ENCODE measurements around the gene E2F3. TPM values are rescaled to one million over a fixed set of nuclear protein-coding genes. Genes with fewer than 3 reads are reported as not detected.

Gene E2F3
- total RNA-seq, 2 donors from 2014 or later: 38.2 TPM

DNA sequence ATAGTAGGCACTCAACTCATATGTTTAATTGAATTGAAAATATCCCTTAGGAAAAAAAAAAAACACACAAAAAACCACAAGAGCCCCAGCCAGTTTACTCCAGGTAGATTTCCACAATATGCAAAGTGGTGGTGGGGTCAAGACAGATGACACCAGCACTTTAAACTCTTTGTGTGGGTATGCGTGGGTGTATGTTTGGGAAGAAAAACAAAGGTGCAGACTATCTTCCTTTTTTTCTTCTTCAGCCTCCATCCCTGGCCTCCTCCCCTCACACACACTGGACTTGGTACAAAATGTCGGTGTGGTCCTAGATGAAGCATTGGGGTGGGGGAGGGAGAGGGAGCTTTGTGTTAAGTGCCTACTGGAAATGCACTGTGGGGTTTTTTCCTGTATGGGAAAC lies 90.4 kb downstream of the E2F3 start:
- H3K9me3 Mint-ChIP-seq: no peaks in the 10 kb centered on the region
- Histone ChIP-seq H3K4me3 (ENCODE audit: low read length) (no peak overlapping the region), H3K9ac (ENCODE audit: extremely low read depth, low read length, poor library complexity, severe bottlenecking) (no peak overlapping the region), H3K27ac (ENCODE audit: low read depth, low read length) (no peak overlapping the region), H3K9me3 (ENCODE audit: control insufficient read depth, low read length) (no peaks in the 10 kb centered on the region), H3K4me1 (ENCODE audit: control insufficient read depth, insufficient read depth, low read length) (no peaks in the 10 kb centered on the region), H3K36me3 (ENCODE audit: control insufficient read depth, insufficient read depth, low read length) (peaks cover 62% of the 10 kb centered on the region), H3K27me3 (ENCODE audit: control insufficient read depth, insufficient read depth, low read length, poor library complexity, severe bottlenecking) (no peaks in the 10 kb centered on the region)
- no peak for DNase-seq
- H3K4me3 Mint-ChIP-seq: no peak overlapping the region
- TF ChIP-seq, protein P1, sequence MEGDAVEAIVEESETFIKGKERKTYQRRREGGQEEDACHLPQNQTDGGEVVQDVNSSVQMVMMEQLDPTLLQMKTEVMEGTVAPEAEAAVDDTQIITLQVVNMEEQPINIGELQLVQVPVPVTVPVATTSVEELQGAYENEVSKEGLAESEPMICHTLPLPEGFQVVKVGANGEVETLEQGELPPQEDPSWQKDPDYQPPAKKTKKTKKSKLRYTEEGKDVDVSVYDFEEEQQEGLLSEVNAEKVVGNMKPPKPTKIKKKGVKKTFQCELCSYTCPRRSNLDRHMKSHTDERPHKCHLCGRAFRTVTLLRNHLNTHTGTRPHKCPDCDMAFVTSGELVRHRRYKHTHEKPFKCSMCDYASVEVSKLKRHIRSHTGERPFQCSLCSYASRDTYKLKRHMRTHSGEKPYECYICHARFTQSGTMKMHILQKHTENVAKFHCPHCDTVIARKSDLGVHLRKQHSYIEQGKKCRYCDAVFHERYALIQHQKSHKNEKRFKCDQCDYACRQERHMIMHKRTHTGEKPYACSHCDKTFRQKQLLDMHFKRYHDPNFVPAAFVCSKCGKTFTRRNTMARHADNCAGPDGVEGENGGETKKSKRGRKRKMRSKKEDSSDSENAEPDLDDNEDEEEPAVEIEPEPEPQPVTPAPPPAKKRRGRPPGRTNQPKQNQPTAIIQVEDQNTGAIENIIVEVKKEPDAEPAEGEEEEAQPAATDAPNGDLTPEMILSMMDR (conservative IDR thresholded peaks at IDR 0.05): no peak
- H3K36me3 Mint-ChIP-seq (ENCODE audit: low read depth): peaks cover 59% of the 10 kb centered on the region
- no CpG with 5 or more reads among the region's 2 CpGs for WGBS, 2 experiments (ENCODE audit: insufficient coverage in 1 of 2, insufficient read length in 1 of 2)
- H3K27ac Mint-ChIP-seq: no peak overlapping the region
- H3K27me3 Mint-ChIP-seq (ENCODE audit: insufficient read depth): no peaks in the 10 kb centered on the region
- H3K4me1 Mint-ChIP-seq: no peaks in the 10 kb centered on the region

DNA sequence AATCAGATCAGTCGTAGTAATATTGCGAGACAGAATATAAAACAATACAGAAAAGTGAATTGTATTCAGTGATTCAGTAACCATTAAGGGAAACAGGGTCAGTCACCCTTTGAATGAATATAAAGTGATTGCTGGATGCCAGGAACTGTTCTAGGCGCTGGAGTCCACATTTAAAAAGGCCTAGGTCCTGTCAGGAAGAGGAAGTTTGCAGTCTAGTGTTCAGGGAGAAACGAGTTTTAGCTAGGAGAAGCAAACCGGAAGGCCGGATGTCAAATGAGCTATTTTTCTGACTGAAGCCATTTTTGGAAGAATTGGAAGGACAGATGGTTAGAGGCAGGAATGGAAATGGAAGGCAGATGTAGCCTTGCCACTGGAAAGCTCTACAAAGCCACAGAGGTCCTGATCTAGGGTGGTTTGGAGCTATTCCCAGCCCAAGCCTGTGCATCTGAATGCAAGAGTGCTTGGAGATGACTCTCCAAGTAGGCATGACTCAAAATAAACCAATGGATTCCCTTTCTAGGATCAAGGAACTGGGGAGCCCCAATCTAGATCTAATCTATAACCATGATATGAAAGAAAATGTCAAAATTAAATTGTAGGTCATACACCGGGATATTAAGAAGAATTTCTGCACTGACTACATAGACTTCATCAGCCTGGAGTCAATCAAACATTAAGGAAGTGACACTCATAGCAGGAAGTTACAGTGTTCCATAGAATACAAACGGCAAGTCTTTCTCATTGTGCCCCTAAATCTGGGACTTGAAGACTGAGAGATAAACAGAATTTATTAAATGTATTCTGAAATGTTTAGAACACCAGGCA lies 95.7 kb downstream of the E2F3 start:
- DNase-seq: peak; percentile 37
- WGBS, 2 experiments (ENCODE audit: insufficient coverage in 1 of 2, insufficient read length in 1 of 2): 95 to 97% methylated on average over 8 of the region's 8 CpGs
- no peaks in the 10 kb centered on the region for H3K4me1 ChIP-seq (ENCODE audit: control insufficient read depth, insufficient read depth, low read length)
- H3K4me3 Mint-ChIP-seq: no peak overlapping the region
- H3K4me3 ChIP-seq (ENCODE audit: low read length): no peak overlapping the region
- H3K27ac ChIP-seq (ENCODE audit: low read depth, low read length): no peak overlapping the region
- H3K9me3 Mint-ChIP-seq: no peaks in the 10 kb centered on the region
- peaks cover 6% of the 10 kb centered on the region for H3K36me3 Mint-ChIP-seq (ENCODE audit: low read depth)
- no peaks in the 10 kb centered on the region for H3K27me3 ChIP-seq (ENCODE audit: control insufficient read depth, insufficient read depth, low read length, poor library complexity, severe bottlenecking)
- TF ChIP-seq, protein P1 (conservative IDR thresholded peaks at IDR 0.05): no peak
- no peaks in the 10 kb centered on the region for H3K27me3 Mint-ChIP-seq (ENCODE audit: insufficient read depth)
- no peaks in the 10 kb centered on the region for H3K9me3 ChIP-seq (ENCODE audit: control insufficient read depth, low read length)
- H3K36me3 ChIP-seq (ENCODE audit: control insufficient read depth, insufficient read depth, low read length): peaks cover 9% of the 10 kb centered on the region
- H3K27ac Mint-ChIP-seq: no peak overlapping the region
- H3K4me1 Mint-ChIP-seq: no peaks in the 10 kb centered on the region
- H3K9ac ChIP-seq (ENCODE audit: extremely low read depth, low read length, poor library complexity, severe bottlenecking): no peak overlapping the region

DNA sequence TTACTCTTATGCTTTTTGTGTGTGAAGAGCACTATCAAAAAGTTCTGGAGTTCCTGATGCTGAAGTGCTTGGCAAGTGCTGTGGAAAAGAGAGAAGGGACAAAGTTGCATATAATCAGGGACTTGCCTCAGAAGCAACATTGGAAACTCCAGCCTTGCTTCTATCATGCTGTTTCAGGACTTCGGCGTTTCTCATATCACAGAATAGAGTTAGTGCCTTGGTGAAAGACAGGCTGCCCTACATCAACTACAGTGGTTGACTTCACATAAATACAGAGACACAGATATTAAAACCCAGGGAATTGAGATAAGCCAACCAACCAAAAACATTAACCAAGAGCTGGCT lies 96.3 kb downstream of the E2F3 start:
- Mint-ChIP-seq H3K27me3 (ENCODE audit: insufficient read depth) (no peaks in the 10 kb centered on the region), H3K4me1 (no peaks in the 10 kb centered on the region), H3K9me3 (no peaks in the 10 kb centered on the region), H3K4me3 (no peak overlapping the region), H3K36me3 (ENCODE audit: low read depth) (peaks cover 5% of the 10 kb centered on the region), H3K27ac (no peak overlapping the region)
- no peak overlapping the region for H3K9ac ChIP-seq (ENCODE audit: extremely low read depth, low read length, poor library complexity, severe bottlenecking)
- TF ChIP-seq, protein P1 (conservative IDR thresholded peaks at IDR 0.05): no peak
- H3K4me3 ChIP-seq (ENCODE audit: low read length): no peak overlapping the region
- H3K4me1 ChIP-seq (ENCODE audit: control insufficient read depth, insufficient read depth, low read length): no peaks in the 10 kb centered on the region
- DNase-seq: peak; percentile 16
- no peaks in the 10 kb centered on the region for H3K27me3 ChIP-seq (ENCODE audit: control insufficient read depth, insufficient read depth, low read length, poor library complexity, severe bottlenecking)
- no peaks in the 10 kb centered on the region for H3K9me3 ChIP-seq (ENCODE audit: control insufficient read depth, low read length)
- H3K36me3 ChIP-seq (ENCODE audit: control insufficient read depth, insufficient read depth, low read length): peaks cover 4% of the 10 kb centered on the region
- no peak overlapping the region for H3K27ac ChIP-seq (ENCODE audit: low read depth, low read length)
- WGBS, 2 experiments (ENCODE audit: insufficient coverage in 1 of 2, insufficient read length in 1 of 2): 95 to 100% methylated on average over 2 of the region's 2 CpGs
